ENCODE results near the gene NEK6.

DNA sequence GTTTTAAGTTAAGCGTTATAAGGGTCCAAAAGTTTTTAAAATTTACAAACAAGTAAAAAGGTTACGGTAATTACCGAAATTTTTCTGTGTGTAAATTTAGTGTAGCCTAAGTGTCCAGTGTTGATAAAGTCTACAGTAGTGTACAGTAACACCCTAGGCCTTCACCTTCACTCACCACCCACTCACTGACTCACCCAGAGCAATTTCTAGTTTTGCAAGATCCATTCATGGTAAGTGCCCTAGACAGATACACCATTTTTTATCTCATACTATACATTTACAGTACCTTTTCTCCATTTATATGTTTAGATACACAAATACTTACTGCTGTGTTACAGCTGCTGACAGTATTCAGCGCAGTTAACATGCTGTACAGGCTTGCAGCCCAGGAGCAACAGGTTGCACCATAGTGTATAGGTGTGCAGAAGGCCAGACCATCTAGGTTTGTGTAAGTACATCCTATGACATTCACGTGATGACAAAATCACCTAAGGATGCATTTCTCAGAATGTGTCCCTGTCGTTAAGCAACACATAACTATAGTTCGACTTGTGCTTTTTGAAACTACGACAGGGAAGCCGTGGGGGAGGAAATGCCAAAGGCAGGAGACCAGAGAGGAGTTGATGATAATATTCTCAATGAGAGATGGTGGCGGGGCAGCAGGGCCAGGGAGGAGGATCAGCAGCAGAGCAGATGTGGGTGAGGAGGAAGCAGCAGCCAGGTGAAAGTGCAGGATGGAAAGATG lies 108.9 kb downstream of the NEK6 start:
- TF ChIP-seq, protein P1, sequence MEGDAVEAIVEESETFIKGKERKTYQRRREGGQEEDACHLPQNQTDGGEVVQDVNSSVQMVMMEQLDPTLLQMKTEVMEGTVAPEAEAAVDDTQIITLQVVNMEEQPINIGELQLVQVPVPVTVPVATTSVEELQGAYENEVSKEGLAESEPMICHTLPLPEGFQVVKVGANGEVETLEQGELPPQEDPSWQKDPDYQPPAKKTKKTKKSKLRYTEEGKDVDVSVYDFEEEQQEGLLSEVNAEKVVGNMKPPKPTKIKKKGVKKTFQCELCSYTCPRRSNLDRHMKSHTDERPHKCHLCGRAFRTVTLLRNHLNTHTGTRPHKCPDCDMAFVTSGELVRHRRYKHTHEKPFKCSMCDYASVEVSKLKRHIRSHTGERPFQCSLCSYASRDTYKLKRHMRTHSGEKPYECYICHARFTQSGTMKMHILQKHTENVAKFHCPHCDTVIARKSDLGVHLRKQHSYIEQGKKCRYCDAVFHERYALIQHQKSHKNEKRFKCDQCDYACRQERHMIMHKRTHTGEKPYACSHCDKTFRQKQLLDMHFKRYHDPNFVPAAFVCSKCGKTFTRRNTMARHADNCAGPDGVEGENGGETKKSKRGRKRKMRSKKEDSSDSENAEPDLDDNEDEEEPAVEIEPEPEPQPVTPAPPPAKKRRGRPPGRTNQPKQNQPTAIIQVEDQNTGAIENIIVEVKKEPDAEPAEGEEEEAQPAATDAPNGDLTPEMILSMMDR (IDR thresholded peaks at IDR 0.05): no peak
- no peak for TF ChIP-seq POLR2A (IDR thresholded peaks at IDR 0.05)

Measured in testis (tissue), 2 donors.